H1 (cell line): ENCODE measurements around the gene ZNRF3. TPM values are rescaled to one million over a fixed set of nuclear protein-coding genes. Genes with fewer than 3 reads are reported as not detected.

Experiments used
- CTCF ChIA-PET: fragments of 300-600 bp; sonication (Branson Sonifier 250); formaldehyde crosslinking; loops from one replicate; lab custom pipeline; 2021; ENCODE audit not compliant: partially characterized antibody; lab: Charles Lee
- POLR2A ChIA-PET: fragments of 300-600 bp; sonication (Branson Sonifier 250); formaldehyde crosslinking; loops from one replicate; lab custom pipeline; 2021; ENCODE audit warnings: inconsistent platforms; ENCODE audit not compliant: partially characterized antibody; lab: Charles Lee
- DNase-seq, 2 experiments: peaks; one replicate each; pipeline versions ENCODE4 v3.0.0 to v3.0.0-alpha.2; 2010 to 2022; ENCODE audit warnings: low spot score in 2 of 2, low read depth in 1 of 2, mixed read lengths in 1 of 2
- FAIRE-seq: peaks from 2 replicates; lab custom pipeline; 2011; peaks lifted over from hg19 to GRCh38; lab: Jason Lieb, UNC
- H2AFZ ChIP-seq: 2 replicates; pipeline ENCODE4 v1.8.1; 2012; ENCODE audit warnings: low read length, inconsistent platforms
- H2AK5ac ChIP-seq: 2 replicates; pipeline ENCODE4 v1.6.1; 2013; ENCODE audit warnings: low read depth, low read length
- H2BK120ac ChIP-seq: replicated peaks from 2 replicates; pipeline ENCODE3; 2013; ENCODE audit warnings: low read depth, low read length, inconsistent platforms
- H2BK12ac ChIP-seq: 2 replicates; pipeline ENCODE4 v1.6.1; 2013; ENCODE audit warnings: low read depth, low read length
- H2BK15ac ChIP-seq: 2 replicates; pipeline ENCODE4 v1.6.1; 2013; ENCODE audit warnings: low read length
- H2BK20ac ChIP-seq: 2 replicates; pipeline ENCODE4 v1.6.1; 2013; ENCODE audit warnings: low read length
- H2BK5ac ChIP-seq: 2 replicates; pipeline ENCODE4 v1.6.1; 2013; ENCODE audit warnings: low read depth, low read length
- H3K14ac ChIP-seq: 2 replicates; pipeline ENCODE4 v1.6.1; 2013; ENCODE audit warnings: inconsistent platforms; ENCODE audit not compliant: insufficient read length
- H3K18ac ChIP-seq: 2 replicates; pipeline ENCODE4 v1.6.1; 2013; ENCODE audit warnings: low read length; ENCODE audit errors: extremely low read depth
- H3K23ac ChIP-seq: 2 replicates; pipeline ENCODE4 v1.6.1; 2013; ENCODE audit warnings: inconsistent platforms; ENCODE audit not compliant: insufficient read length
- H3K23me2 ChIP-seq: 2 replicates; pipeline ENCODE4 v1.6.1; 2013; ENCODE audit warnings: low read depth, low read length
- H3K27ac ChIP-seq: 2 replicates; pipeline ENCODE4 v1.6.1; 2011; ENCODE audit warnings: low read depth, low read length, inconsistent platforms
- H3K27me3 ChIP-seq, 4 experiments: replicated peaks in 1 of 4; 1 replicate in 1 of 4; 2 replicates in 3 of 4; pipeline versions ENCODE4 v1.6.1 to v1.8.1; 2011 to 2013; ENCODE audit warnings: low read length in 3 of 4, mild to moderate bottlenecking in 3 of 4, inconsistent platforms in 2 of 4, mixed read lengths in 2 of 4, moderate library complexity in 1 of 4; ENCODE audit not compliant: control insufficient read depth in 3 of 4, insufficient read depth in 3 of 4; ENCODE audit errors: extremely low read depth in 1 of 4
- H3K36me3 ChIP-seq, 4 experiments: 2 replicates each; pipeline versions ENCODE4 v1.6.1 to v1.8.1; 2011 to 2013; ENCODE audit warnings: mild to moderate bottlenecking in 4 of 4, low read length in 3 of 4, moderate library complexity in 2 of 4, control low read depth in 1 of 4, inconsistent platforms in 1 of 4; ENCODE audit not compliant: insufficient read depth in 4 of 4, control insufficient read depth in 2 of 4
- H3K4ac ChIP-seq: replicated peaks from 2 replicates; pipeline ENCODE3; 2013; ENCODE audit warnings: low read length, low read depth, mixed read lengths, inconsistent platforms; ENCODE audit not compliant: insufficient read length
- H3K4me1 ChIP-seq, 4 experiments: replicated peaks in 1 of 4; 1 replicate in 1 of 4; 2 replicates in 3 of 4; pipeline versions ENCODE4 v1.6.1 to v1.8.1; 2011 to 2013; ENCODE audit warnings: low read length in 3 of 4, inconsistent platforms in 2 of 4, mixed read lengths in 1 of 4; ENCODE audit not compliant: insufficient read depth in 4 of 4, control insufficient read depth in 3 of 4
- H3K4me2 ChIP-seq, 2 experiments: 2 replicates each; pipeline versions ENCODE4 v1.6.1 to v1.8.1; 2011 to 2013; ENCODE audit warnings: low read depth in 2 of 2, low read length in 2 of 2, control low read depth in 1 of 2, inconsistent platforms in 1 of 2, mild to moderate bottlenecking in 1 of 2; ENCODE audit not compliant: insufficient read depth in 1 of 2
- H3K4me3 ChIP-seq, 4 experiments: fragments of 200-600, 300-600 bp in 1 of 4; sonication (generic), shearing (Covaris generic), sonication (Bioruptor Twin) in 1 of 4; 2 replicates each; pipeline versions ENCODE4 v1.5.1 to v1.8.1; 2011 to 2016; ENCODE audit warnings: low read length in 4 of 4, low read depth in 3 of 4, control low read depth in 2 of 4, inconsistent platforms in 2 of 4, mild to moderate bottlenecking in 2 of 4, mixed read lengths in 1 of 4, moderate library complexity in 1 of 4; ENCODE audit not compliant: insufficient read depth in 2 of 4; ENCODE audit errors: extremely low read depth in 1 of 4
- H3K56ac ChIP-seq: replicated peaks from 2 replicates; pipeline ENCODE3; 2013; ENCODE audit warnings: low read depth, mild to moderate bottlenecking, mixed read lengths, low read length, inconsistent platforms; ENCODE audit not compliant: insufficient read length
- H3K79me1 ChIP-seq: 2 replicates; pipeline ENCODE4 v1.6.1; 2013; ENCODE audit warnings: low read depth, low read length, control low read depth
- H3K79me2 ChIP-seq, 2 experiments: 2 replicates each; pipeline versions ENCODE4 v1.6.1 to v1.8.1; 2012 to 2013; ENCODE audit warnings: low read length in 2 of 2, mild to moderate bottlenecking in 2 of 2, inconsistent platforms in 1 of 2; ENCODE audit not compliant: insufficient read depth in 2 of 2, control insufficient read depth in 1 of 2
- H3K9ac ChIP-seq, 4 experiments: replicated peaks in 1 of 4; 1 replicate in 1 of 4; 2 replicates in 3 of 4; pipeline versions ENCODE4 v1.6.1 to v1.8.1; 2011 to 2013; ENCODE audit warnings: low read depth in 3 of 4, low read length in 3 of 4, control low read depth in 2 of 4, mild to moderate bottlenecking in 2 of 4, moderate library complexity in 2 of 4, inconsistent platforms in 1 of 4; ENCODE audit errors: extremely low read depth in 1 of 4
- H3K9me3 ChIP-seq, 2 experiments: 2 replicates each; pipeline versions ENCODE4 v1.6.1 to v1.8.1; 2012 to 2013; ENCODE audit warnings: mild to moderate bottlenecking in 2 of 2, moderate library complexity in 2 of 2, control low read depth in 1 of 2, inconsistent platforms in 1 of 2, low read depth in 1 of 2, low read length in 1 of 2, mixed read lengths in 1 of 2; ENCODE audit not compliant: insufficient read depth in 2 of 2
- H4K20me1 ChIP-seq, 2 experiments: replicated peaks in 1 of 2; 2 replicates each; pipeline versions ENCODE3 to v1.8.1; 2011 to 2013; ENCODE audit warnings: inconsistent platforms in 2 of 2, low read length in 2 of 2, mild to moderate bottlenecking in 1 of 2; ENCODE audit not compliant: insufficient read depth in 2 of 2, control insufficient read depth in 1 of 2
- H4K5ac ChIP-seq: 2 replicates; pipeline ENCODE4 v1.6.1; 2013; ENCODE audit warnings: low read length, low read depth, mixed read lengths, inconsistent platforms; ENCODE audit not compliant: insufficient read length
- H4K8ac ChIP-seq: 2 replicates; pipeline ENCODE4 v1.8.0; 2013; ENCODE audit warnings: mild to moderate bottlenecking, moderate library complexity, low read length, inconsistent platforms; ENCODE audit not compliant: insufficient read depth; ENCODE audit errors: extremely low read depth
- H4K91ac ChIP-seq: replicated peaks from 2 replicates; pipeline ENCODE3; 2013; ENCODE audit warnings: low read length, mixed read lengths, inconsistent platforms; ENCODE audit not compliant: insufficient read length
- ATF2 ChIP-seq: IDR thresholded peaks from 2 replicates; pipeline ENCODE4 v1.6.1; 2012; ENCODE audit warnings: low read length, inconsistent platforms
- BACH1 ChIP-seq: IDR thresholded peaks from 2 replicates; pipeline ENCODE4 v1.6.1; 2012; ENCODE audit warnings: low read length, improper control_type of control experiment
- EGR1 ChIP-seq: IDR thresholded peaks from 2 replicates; pipeline ENCODE4 v1.6.1; 2011; ENCODE audit warnings: low read depth, low read length, borderline replicate concordance
- EP300 ChIP-seq, 2 experiments: IDR thresholded peaks; 1 replicate in 1 of 2; 2 replicates in 1 of 2; pipeline ENCODE4 v1.6.1; 2011 to 2012; ENCODE audit warnings: low read depth in 2 of 2, low read length in 2 of 2, mild to moderate bottlenecking in 2 of 2, borderline replicate concordance in 1 of 2, inconsistent platforms in 1 of 2, moderate library complexity in 1 of 2
- GABPA ChIP-seq: IDR thresholded peaks from 2 replicates; pipeline ENCODE4 v1.6.1; 2011; ENCODE audit warnings: mild to moderate bottlenecking, low read length, moderate library complexity, borderline replicate concordance; ENCODE audit not compliant: insufficient read depth
- SIRT6 ChIP-seq: IDR thresholded peaks from one replicate; pipeline ENCODE4 v1.7.1; 2012; ENCODE audit warnings: low read length, inconsistent platforms
- SUZ12 ChIP-seq: fragments of 200-600 bp; sonication (generic); IDR thresholded peaks from 2 replicates; pipeline ENCODE4 v1.6.1; 2012; ENCODE audit warnings: mild to moderate bottlenecking, inconsistent platforms, low read length, moderate library complexity, mixed read lengths
- TAF1 ChIP-seq: IDR thresholded peaks from 2 replicates; pipeline ENCODE4 v1.6.1; 2011; ENCODE audit warnings: mild to moderate bottlenecking, low read depth, low read length
- TAF7 ChIP-seq: optimal IDR thresholded peaks from 2 replicates; pipeline ENCODE3; 2011; ENCODE audit warnings: low read depth, mild to moderate bottlenecking, inconsistent platforms, low read length, moderate library complexity, borderline replicate concordance
- WGBS, 2 experiments: shearing (Covaris generic) in 1 of 2; methylation state at CpG; one replicate each; pipeline versions ENCODE4 v1.1.6 to v1.1.7; 2013 to 2015; ENCODE audit warnings: low lambda C conversion rate in 2 of 2, mixed read lengths in 2 of 2, inconsistent platforms in 1 of 2, low coverage in 1 of 2, missing lambda C conversion rate in 1 of 2; ENCODE audit not compliant: insufficient replicate concordance in 2 of 2, insufficient coverage in 1 of 2, insufficient read length in 1 of 2; ENCODE audit errors: extremely low coverage in 1 of 2, missing lambda C conversion rate in 1 of 2; 5-methylcytosine and 5-hydroxymethylcytosine counted together
- polyA plus RNA-seq, 7 experiments: library from polyadenylated mRNA; depleted of rRNA in 3 of 7; stranded (reverse) in 5 of 7; unstranded in 2 of 7; fragments of >200 nt in 5 of 7; fragments of 200-250 nt in 2 of 7; gene quantifications; 1 replicate in 5 of 7; 2 replicates in 1 of 7; 4 replicates in 1 of 7; pipeline versions ENCODE4 v1.2.1 to v1.2.3, GENCODE V29; 2011 to 2013; ENCODE audit warnings: missing spikeins in 2 of 7, mixed read lengths in 2 of 7
- total RNA-seq: library from RNA; stranded (reverse); fragmentation: NEBNext Ultra II Directional; extraction: Animal tissue kit (Norgen Biotek cat#: 25700); gene quantifications from 2 replicates; pipeline ENCODE4 v1.2.1, GENCODE V29; 2021

ZNRF3 gene
- total and polyA plus RNA-seq, 2 of the 8 experiments (the other 6 are each of a cell fraction or from before 2014, with no cell fraction given) = 14.1 to 21.7 TPM

DNA sequence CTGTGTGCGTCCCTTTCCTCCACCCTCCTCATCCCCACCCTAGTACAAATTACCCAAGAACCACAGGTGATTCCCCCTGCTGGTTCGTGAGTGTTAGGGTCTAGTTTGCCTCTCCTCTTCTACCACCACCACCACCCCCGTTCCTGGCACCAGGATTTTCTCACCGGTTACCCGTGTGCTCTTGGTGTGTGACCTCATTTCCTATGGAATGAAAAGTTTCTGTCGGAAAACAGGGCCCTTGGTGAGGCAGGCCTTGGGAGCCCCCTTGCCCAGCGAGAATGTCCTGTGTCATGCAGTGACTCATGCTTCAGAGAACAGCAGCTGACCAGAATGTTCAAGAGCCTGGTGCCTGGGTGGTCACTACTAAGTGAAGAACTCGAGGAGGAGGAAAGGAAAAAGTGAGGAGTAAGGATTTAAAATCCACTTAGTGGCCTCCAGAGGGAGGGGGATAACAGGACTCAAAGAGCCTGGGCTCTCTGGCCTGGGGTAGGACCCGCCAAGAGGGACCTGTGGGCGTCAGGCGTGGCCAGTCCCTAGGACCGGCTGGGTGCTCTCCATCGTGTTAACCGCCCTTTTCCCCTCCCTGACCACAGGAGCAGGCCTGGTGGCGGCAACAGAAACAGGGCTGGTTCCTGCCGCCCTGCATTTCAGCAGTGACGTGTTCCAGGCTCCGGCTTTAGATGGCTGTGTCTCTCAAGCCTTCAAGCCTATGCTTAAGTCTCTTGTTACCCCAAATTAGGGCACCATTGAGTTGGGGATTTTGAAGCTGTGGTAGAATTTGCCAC is 148.0 kb downstream of the ZNRF3 start:
- peak overlapping the region; percentile 35 for H4K5ac ChIP-seq
- H4K8ac ChIP-seq = 0 out of 2 replicates have a peak overlapping the region, but pooled peaks have one; percentile 7
- peaks cover 16% of the 10 kb centered on the region for H3K79me1 ChIP-seq
- no peaks in the 10 kb centered on the region for H3K9me3 ChIP-seq
- H3K27me3 ChIP-seq = no peaks in the 10 kb centered on the region
- H3K79me2 ChIP-seq = peaks cover 0 to 30% of the 10 kb centered on the region in 2 experiments; a peak in 2 of 4 replicates
- WGBS, 2 experiments = 58% methylated on average over 18 of the region's 18 CpGs; no CpG with 5 or more reads in 1 of the 2 experiments
- peak overlapping the region in 2 of 4 experiments; percentile 9 to 14; a peak in 1 of 7 replicates for H3K9ac ChIP-seq
- H4K91ac ChIP-seq = peak overlapping the region; percentile 48
- H2BK5ac ChIP-seq = peak overlapping the region; percentile 87; the same call in 1 of the 2 replicates
- peak overlapping the region; percentile 82; the same call in 1 of the 2 replicates for H2BK20ac ChIP-seq
- no peak overlapping the region for H3K23ac ChIP-seq
- H2AFZ ChIP-seq = no peak overlapping the region
- H2AK5ac ChIP-seq = peak overlapping the region; percentile 95
- DNase-seq (peak; percentile 47 to 60), FAIRE-seq (peak; percentile 45)
- no peak overlapping the region for H3K56ac ChIP-seq
- peak overlapping the region; percentile 85 for H3K18ac ChIP-seq
- POLR2A ChIA-PET = interaction anchor here (0.5 to 3.4 kb wide), 14 partner anchors 8 to 148 kb away, joined by 3 to 16 read pairs (median 3); partner anchors contain the start of gene ZNRF3
- H2BK12ac ChIP-seq = peak overlapping the region; percentile 95
- CTCF ChIA-PET = interaction anchor here (0.5 to 7.1 kb wide), 17 partner anchors 9 to 178 kb away, joined by 3 to 37 read pairs (median 3); no protein-coding TSS in a partner anchor
- H3K4me3 ChIP-seq = peak overlapping the region in 2 of 4 experiments; percentile 11 to 59; a peak in 3 of 8 replicates
- H4K20me1 ChIP-seq = no peaks in the 10 kb centered on the region
- H3K14ac ChIP-seq = no peak overlapping the region
- H3K23me2 ChIP-seq = peaks cover 5% of the 10 kb centered on the region
- H3K36me3 ChIP-seq = 0 out of 8 replicates have a peak, but pooled peaks cover 0 to 2% (median 0%) of the 10 kb centered on the region in 4 experiments
- H3K4me1 ChIP-seq = peaks cover 11 to 20% (median 15%) of the 10 kb centered on the region in 4 experiments
- H3K4me2 ChIP-seq = peak overlapping the region; percentile 66 to 80
- no peak overlapping the region for H2BK120ac ChIP-seq
- H2BK15ac ChIP-seq = peak overlapping the region; percentile 92
- H3K27ac ChIP-seq = 0 out of 2 replicates have a peak overlapping the region, but pooled peaks have one; percentile 35
- H3K4ac ChIP-seq = peak overlapping the region; percentile 17
- no peak for TF ChIP-seq EGR1
- no peak for TF ChIP-seq GABPA
- TF ChIP-seq SUZ12 = no peak
- TF ChIP-seq SIRT6 = no peak
- peak; percentile 89 for TF ChIP-seq BACH1
- TF ChIP-seq TAF1 = peak; percentile 24; the same call in 1 of the 2 replicates
- TF ChIP-seq EP300 (IDR thresholded peaks at IDR 0.05; ENCODE audit: borderline replicate concordance in 1 of 2, low read depth in 2 of 2, low read length in 2 of 2) = no peak
- TF ChIP-seq TAF7 = peak; percentile 3
- TF ChIP-seq ATF2 = peak; percentile 79; the same call in 1 of the 2 replicates
